ENCODE results near the gene CCR7. TPM values are rescaled to one million over a fixed set of nuclear protein-coding genes. Genes with fewer than 3 reads are reported as not detected.

Gene CCR7
- total RNA-seq, 6 experiments from 2014 or later: 0.12 to 0.58 (median 0.28) TPM; not detected in 2

- H3K4me1 ChIP-seq: peaks cover 0 to 75% (median 31%) of the 10 kb centered on the region in 4 donors
- no peaks in the 10 kb centered on the region for H3K36me3 ChIP-seq
- H3K27me3 ChIP-seq: no peaks in the 10 kb centered on the region
- TF ChIP-seq CTCF (IDR thresholded peaks at IDR 0.05): no peak
- no peak for TF ChIP-seq POLR2A (IDR thresholded peaks at IDR 0.05)
- no peaks in the 10 kb centered on the region for H3K9me3 ChIP-seq
- intact Hi-C loops (cut with DNase I): loop anchor here in 1 of 2 donors (5.0 kb wide), 1 partner anchor 98 kb away; no protein-coding TSS in a partner anchor
- DNase-seq (peak in 2 of 3 donors; percentile 31 to 40), ATAC-seq (no peak)
- WGBS (ENCODE audit: insufficient coverage, low coverage, low lambda C conversion rate, missing lambda C conversion rate): 97% methylated on average over 3 of the region's 11 CpGs
- no peak overlapping the region for H3K4me3 ChIP-seq
- no peak overlapping the region for H3K27ac ChIP-seq
These were observed 19.6 kb downstream of the CCR7 start for GRCh38 chr17:40545660-40546059.

GRCh38 chr17:40542558-40543411 lies 22.5 kb downstream of the CCR7 start:
- intact Hi-C loops (cut with DNase I): no loop called here
- Histone ChIP-seq H3K27me3 (no peaks in the 10 kb centered on the region), H3K27ac (peak overlapping the region; percentile 84 to 99 (median 96)), H3K36me3 (no peaks in the 10 kb centered on the region), H3K4me1 (peaks cover 0 to 78% (median 25%) of the 10 kb centered on the region in 4 donors), H3K9me3 (no peaks in the 10 kb centered on the region), H3K4me3 (no peak overlapping the region)
- no peak for TF ChIP-seq CTCF (IDR thresholded peaks at IDR 0.05)
- TF ChIP-seq POLR2A (IDR thresholded peaks at IDR 0.05): peak; percentile 49
- 15% methylated on average over 13 of the region's 14 CpGs for WGBS (ENCODE audit: insufficient coverage, low coverage, low lambda C conversion rate, missing lambda C conversion rate)
- peak; percentile 65 to 80 (median 76) for ATAC-seq
- peak; percentile 85 to 96 (median 94) for DNase-seq

GRCh38 chr17:40541873-40542557 lies 23.3 kb downstream of the CCR7 start:
- Histone ChIP-seq H3K27ac (peak overlapping the region; percentile 84 to 99 (median 96)), H3K27me3 (no peaks in the 10 kb centered on the region), H3K4me1 (peaks cover 0 to 75% (median 27%) of the 10 kb centered on the region in 4 donors), H3K9me3 (no peaks in the 10 kb centered on the region), H3K4me3 (no peak overlapping the region), H3K36me3 (no peaks in the 10 kb centered on the region)
- TF ChIP-seq POLR2A (IDR thresholded peaks at IDR 0.05): no peak
- TF ChIP-seq CTCF (IDR thresholded peaks at IDR 0.05): no peak
- peak in 1 of 3 donors; percentile 47 for DNase-seq
- intact Hi-C loops (cut with DNase I): no loop called here
- 42% methylated on average over 10 of the region's 18 CpGs for WGBS (ENCODE audit: insufficient coverage, low coverage, low lambda C conversion rate, missing lambda C conversion rate)
- ATAC-seq: peak in 2 of 4 donors; percentile 4 to 8

GRCh38 chr17:40541060-40541872 lies 24.0 kb downstream of the CCR7 start:
- DNase-seq: no peak

More at GRCh38 chr17:40541060-40541872, 24.0 kb downstream of the CCR7 start:
- peaks cover 0 to 77% (median 28%) of the 10 kb centered on the region in 4 donors for H3K4me1 ChIP-seq
- no peak for ATAC-seq
- no peaks in the 10 kb centered on the region for H3K36me3 ChIP-seq
- intact Hi-C loops (cut with DNase I): no loop called here
- H3K4me3 ChIP-seq: no peak overlapping the region
- no peak for TF ChIP-seq CTCF (IDR thresholded peaks at IDR 0.05)
- no peak for TF ChIP-seq POLR2A (IDR thresholded peaks at IDR 0.05)
- H3K27me3 ChIP-seq: no peaks in the 10 kb centered on the region
- no peaks in the 10 kb centered on the region for H3K9me3 ChIP-seq
- peak overlapping the region; percentile 84 to 99 (median 96) for H3K27ac ChIP-seq
- WGBS (ENCODE audit: insufficient coverage, low coverage, low lambda C conversion rate, missing lambda C conversion rate): 65% methylated on average over 8 of the region's 20 CpGs
